Esophagus muscularis mucosa (tissue), 4 donors: ENCODE measurements around the gene RABL6. TPM values are rescaled to one million over a fixed set of nuclear protein-coding genes. Genes with fewer than 3 reads are reported as not detected.
"Not testable (repeated sequence)": the region's sequence is repeated elsewhere in the genome, so short reads cannot be mapped to it uniquely, and the experiment has no call there.

Source experiments
- DNase-seq: peaks from one replicate; pipeline ENCODE4 v3.0.0-alpha.2; 2017; ENCODE audit errors: extremely low spot score
- H3K27ac ChIP-seq, 4 donors: fragments of 200-600 bp; sonication (generic); replicated peaks in 1 of 4; 1 replicate in 3 of 4; 2 replicates in 1 of 4; pipeline ENCODE4 v1.5.1; 2016 to 2019; ENCODE audit warnings: mild to moderate bottlenecking in 1 of 4
- H3K27me3 ChIP-seq, 4 donors: fragments of 200-600 bp; sonication (generic); one replicate each; pipeline versions ENCODE4 v1.5.1 to v1.6.0; 2016 to 2019
- H3K36me3 ChIP-seq, 4 donors: fragments of 200-600 bp; sonication (generic); one replicate each; pipeline ENCODE4 v1.5.1; 2016 to 2019
- H3K4me1 ChIP-seq, 4 donors: fragments of 200-600 bp; sonication (generic); one replicate each; pipeline ENCODE4 v1.5.1; 2016 to 2019
- H3K4me3 ChIP-seq, 4 donors: fragments of 200-600 bp; sonication (generic); 1 replicate in 2 of 4; 2 replicates in 2 of 4; pipeline ENCODE4 v1.5.1; 2016 to 2019; ENCODE audit warnings: mild to moderate bottlenecking in 4 of 4, moderate library complexity in 1 of 4
- H3K9me3 ChIP-seq, 4 donors: fragments of 200-600 bp; sonication (generic); 1 replicate in 3 of 4; 2 replicates in 1 of 4; pipeline ENCODE4 v1.5.1; 2016 to 2019
- EP300 ChIP-seq: sonication (generic); formaldehyde crosslinking; IDR thresholded peaks from one replicate; pipeline ENCODE4 v1.6.1; 2017; ENCODE audit warnings: antibody characterized with exemption
- POLR2A ChIP-seq: fragments of 450-650 bp; IDR thresholded peaks from one replicate; pipeline ENCODE4 v1.6.1; 2017; ENCODE audit warnings: antibody characterized with exemption, moderate library complexity, mild to moderate bottlenecking, low read depth
- POLR2AphosphoS5 ChIP-seq, 2 donors: sonication (generic); formaldehyde crosslinking; IDR thresholded peaks; one replicate each; pipeline ENCODE4 v1.6.1; 2017; ENCODE audit warnings: antibody characterized with exemption in 2 of 2
- WGBS: methylation state at CpG from one replicate; pipeline ENCODE4 v1.1.5; 2018; 5-methylcytosine and 5-hydroxymethylcytosine counted together
- intact Hi-C: fragments of 100-400 bp; cut with DNase I; formaldehyde crosslinking; loops from one replicate; pipeline ENCODE4 v1.15.1; 2023
- total RNA-seq, 4 donors: library from RNA; depleted of rRNA; stranded (reverse); fragments of >200 nt; gene quantifications; one replicate each; pipeline versions ENCODE4 v1.1.0 to v1.2.1, GENCODE V29; 2016
- TF ChIP-seq, protein P1 (sequence below), 3 experiments: fragments of 200-600 bp in 2 of 3; fragments of 450-650 bp in 1 of 3; sonication (generic) in 2 of 3; IDR thresholded peaks; one replicate each; pipeline ENCODE4 v1.5.1; 2017 to 2019; ENCODE audit warnings: antibody characterized with exemption in 3 of 3, mild to moderate bottlenecking in 2 of 3, moderate library complexity in 1 of 3

Gene RABL6
- total RNA-seq, 4 donors from 2014 or later: 56.3 to 110 (median 83.0) TPM

DNA sequence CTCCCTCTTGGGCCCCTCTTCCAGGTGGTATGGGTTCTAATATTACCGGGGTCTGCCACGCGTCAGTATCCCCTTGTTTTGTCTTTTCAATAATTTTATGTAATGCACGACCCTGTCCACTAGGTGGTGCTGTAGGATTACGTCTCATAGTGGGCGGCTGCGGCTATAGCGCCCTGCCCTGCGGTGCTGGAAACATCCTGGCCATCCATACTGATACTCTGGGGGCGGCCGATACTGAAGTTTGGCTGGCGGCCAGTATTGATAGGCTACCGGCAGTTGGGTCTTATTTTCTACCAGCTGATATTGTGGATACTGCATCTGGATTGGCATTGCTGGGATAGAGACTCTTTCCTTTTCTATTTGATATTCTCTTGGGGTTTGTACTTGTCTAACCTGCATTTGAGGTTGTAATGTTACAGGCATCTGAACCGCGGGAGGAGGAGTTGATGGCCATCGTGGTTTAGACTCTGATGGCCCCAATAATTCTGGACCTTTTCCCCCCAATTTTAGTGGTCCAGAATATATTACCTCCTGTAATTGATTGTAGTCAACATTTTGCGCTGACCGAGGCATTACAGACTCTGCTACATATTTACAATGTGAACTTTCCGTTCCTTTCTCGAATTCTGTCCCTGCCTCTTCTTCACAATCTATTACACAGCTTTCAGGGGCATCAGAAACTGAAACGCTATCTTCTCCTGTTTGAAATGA lies 19.9 kb upstream of the RABL6 start:
- DNase-seq: no peak
- WGBS: 25% methylated on average over 21 of the region's 21 CpGs
- H3K27ac ChIP-seq: no peak overlapping the region
- intact Hi-C loops: loop anchor here (2.0 to 5.0 kb wide), 2 partner anchors 164 to 247 kb away; partner anchors contain the start of gene LCN12
- no peaks in the 10 kb centered on the region for H3K9me3 ChIP-seq
- H3K27me3 ChIP-seq: no peaks in the 10 kb centered on the region
- H3K4me3 ChIP-seq: no peak overlapping the region
- TF ChIP-seq EP300: no peak
- TF ChIP-seq, protein P1, sequence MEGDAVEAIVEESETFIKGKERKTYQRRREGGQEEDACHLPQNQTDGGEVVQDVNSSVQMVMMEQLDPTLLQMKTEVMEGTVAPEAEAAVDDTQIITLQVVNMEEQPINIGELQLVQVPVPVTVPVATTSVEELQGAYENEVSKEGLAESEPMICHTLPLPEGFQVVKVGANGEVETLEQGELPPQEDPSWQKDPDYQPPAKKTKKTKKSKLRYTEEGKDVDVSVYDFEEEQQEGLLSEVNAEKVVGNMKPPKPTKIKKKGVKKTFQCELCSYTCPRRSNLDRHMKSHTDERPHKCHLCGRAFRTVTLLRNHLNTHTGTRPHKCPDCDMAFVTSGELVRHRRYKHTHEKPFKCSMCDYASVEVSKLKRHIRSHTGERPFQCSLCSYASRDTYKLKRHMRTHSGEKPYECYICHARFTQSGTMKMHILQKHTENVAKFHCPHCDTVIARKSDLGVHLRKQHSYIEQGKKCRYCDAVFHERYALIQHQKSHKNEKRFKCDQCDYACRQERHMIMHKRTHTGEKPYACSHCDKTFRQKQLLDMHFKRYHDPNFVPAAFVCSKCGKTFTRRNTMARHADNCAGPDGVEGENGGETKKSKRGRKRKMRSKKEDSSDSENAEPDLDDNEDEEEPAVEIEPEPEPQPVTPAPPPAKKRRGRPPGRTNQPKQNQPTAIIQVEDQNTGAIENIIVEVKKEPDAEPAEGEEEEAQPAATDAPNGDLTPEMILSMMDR (IDR thresholded peaks at IDR 0.05): peak; percentile 86 to 90 (median 88)
- no peak for TF ChIP-seq POLR2A
- peaks cover 0 to 5% (median 4%) of the 10 kb centered on the region in 4 donors for H3K36me3 ChIP-seq
- peaks cover 22 to 34% (median 32%) of the 10 kb centered on the region in 4 donors for H3K4me1 ChIP-seq

DNA sequence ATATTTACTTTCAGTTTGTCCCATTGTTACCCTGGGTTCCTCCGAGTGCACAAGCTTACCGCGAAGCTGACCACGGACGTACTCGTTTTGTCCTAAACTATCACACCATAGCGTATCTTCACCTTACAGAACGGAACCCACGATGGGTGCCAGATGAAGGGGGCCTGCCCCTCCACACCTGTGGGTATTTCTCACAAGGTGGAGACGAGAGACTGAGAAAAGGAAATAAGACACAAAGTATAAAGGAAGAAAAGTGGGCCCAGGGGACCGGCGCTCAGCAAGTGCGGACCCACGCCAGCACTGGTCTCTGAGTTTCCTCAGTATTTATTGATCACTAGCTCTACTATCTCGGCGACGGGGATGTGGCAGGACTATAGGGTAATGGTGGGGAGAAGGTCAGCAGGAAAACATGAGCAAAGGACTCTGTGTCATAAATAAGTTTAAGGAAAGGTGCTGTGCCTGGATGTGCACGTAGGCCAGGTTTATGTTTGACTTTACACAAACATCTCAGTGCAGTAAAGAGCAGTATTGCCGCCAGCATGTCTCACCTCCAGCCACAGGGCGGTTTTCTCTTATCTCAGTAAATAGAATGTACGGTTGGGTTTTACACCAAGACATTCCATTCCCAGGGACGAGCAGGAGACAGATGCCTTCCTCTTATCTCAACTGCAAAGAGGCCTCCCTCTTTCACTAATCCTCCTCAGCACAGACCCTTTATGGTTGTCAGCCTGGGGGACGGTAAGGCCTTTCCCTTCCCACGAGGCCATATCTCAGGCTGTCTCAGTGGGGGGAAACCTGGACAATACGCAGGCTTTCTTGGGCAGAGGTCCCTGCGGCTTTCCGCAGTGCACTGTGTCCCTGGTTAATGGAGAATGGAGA lies 18.9 kb upstream of the RABL6 start:
- WGBS: 83% methylated on average over 27 of the region's 27 CpGs
- DNase-seq, H3K27me3 ChIP-seq, H3K4me3 ChIP-seq, H3K27ac ChIP-seq, H3K9me3 ChIP-seq: not testable (repeated sequence)
- Histone ChIP-seq H3K36me3 (peaks cover 0 to 16% (median 11%) of the 10 kb centered on the region in 4 donors), H3K4me1 (peaks cover 22 to 36% (median 33%) of the 10 kb centered on the region in 4 donors)
- intact Hi-C loops: loop anchor here (5.0 kb wide), 1 partner anchor 163 kb away; the partner anchor contains the start of gene LCN12

DNA sequence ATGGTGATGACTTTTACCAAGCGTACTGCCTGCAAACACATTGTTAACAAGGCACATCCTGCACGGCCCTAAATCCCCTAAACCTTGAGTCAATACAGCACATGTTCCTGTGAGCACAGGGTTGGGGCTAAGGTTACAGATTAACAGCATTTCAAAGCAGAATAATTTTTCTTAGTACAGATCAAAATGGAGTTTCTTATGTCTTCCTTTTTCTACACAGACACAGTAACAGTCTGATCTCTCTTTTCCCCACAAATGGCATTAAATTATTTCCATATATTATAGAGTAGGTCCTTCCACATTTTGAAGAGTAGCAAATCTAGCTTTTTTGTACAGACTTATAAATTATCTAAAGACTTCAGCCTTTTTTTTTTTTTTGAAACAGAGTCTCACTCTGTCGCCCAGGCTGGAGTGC lies 18.2 kb upstream of the RABL6 start:
- 80% methylated on average over 3 of the region's 3 CpGs for WGBS
- Histone ChIP-seq H3K4me1 (peaks cover 22 to 36% (median 33%) of the 10 kb centered on the region in 4 donors), H3K9me3 (no peaks in the 10 kb centered on the region), H3K4me3 (no peak overlapping the region), H3K27me3 (no peaks in the 10 kb centered on the region), H3K36me3 (peaks cover 0 to 22% (median 14%) of the 10 kb centered on the region in 4 donors), H3K27ac (peak overlapping the region in 2 of 4 donors; percentile 93 to 94)
- TF ChIP-seq, protein P1 (IDR thresholded peaks at IDR 0.05): no peak
- TF ChIP-seq EP300: no peak
- TF ChIP-seq POLR2AphosphoS5 (IDR thresholded peaks at IDR 0.05): no peak
- no peak for TF ChIP-seq POLR2A
- no peak for DNase-seq
- intact Hi-C loops: loop anchor here (5.0 kb wide), 1 partner anchor 163 kb away; the partner anchor contains the start of gene LCN12

DNA sequence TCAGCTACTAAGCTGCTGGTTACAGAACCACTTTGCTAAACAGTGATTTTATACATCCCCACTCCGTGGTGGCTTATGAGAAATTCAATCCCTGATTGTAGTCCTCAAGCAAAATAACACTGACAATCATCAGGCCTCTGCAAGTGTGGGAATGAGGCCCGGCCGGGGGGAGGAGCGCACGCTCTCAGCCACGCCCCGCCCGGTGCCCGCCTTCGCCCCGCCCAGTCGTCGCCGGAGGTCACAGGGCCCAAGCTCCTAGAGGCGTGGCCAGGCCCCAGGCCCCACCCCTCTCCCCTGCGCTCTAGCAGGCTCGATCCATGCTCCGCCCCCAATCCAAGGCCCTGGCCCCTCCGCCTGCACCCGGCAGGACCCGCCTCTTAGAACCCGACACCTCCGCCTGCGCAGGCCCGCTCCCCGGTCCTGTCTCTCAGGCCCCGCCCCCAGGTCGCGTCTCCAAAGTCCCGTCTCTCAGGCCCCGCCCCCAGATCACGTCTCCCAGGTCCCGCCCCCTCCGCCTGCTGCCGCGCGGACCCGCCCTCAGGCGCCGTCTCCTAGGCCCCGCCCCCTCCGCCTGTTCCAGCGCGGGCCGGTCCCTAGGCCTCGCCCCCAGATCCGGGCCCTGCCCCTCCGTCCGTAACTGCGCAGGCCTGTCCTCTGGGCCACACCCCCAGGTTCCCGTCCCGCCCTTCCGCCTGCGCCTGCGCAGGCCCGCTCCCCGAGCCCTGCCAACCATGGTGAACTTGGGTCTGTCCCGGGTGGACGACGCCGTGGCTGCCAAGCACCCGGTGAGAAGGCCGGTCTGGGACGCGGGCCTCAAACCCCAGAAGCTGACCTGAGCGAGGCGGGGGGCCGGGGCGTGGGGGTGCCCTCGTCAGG lies 16.9 kb upstream of the RABL6 start, which contains the start of gene TMEM141:
Gene TMEM141 (plus strand): TSS at position 705 of the 876 bp plus-strand sequence. CDS start 27 bp downstream, at position 732.
- peak; percentile 37 for TF ChIP-seq POLR2A
- TF ChIP-seq POLR2AphosphoS5 (IDR thresholded peaks at IDR 0.05): peak; percentile 86 to 88
- TF ChIP-seq, protein P1 (IDR thresholded peaks at IDR 0.05): no peak
- TF ChIP-seq EP300: no peak
- DNase-seq: peak; percentile 100
- peak within 1 kb of the TSS; percentile 93 to 95 (median 94) for H3K27ac ChIP-seq
- H3K9me3 ChIP-seq: no peaks in the 10 kb centered on the region
- peaks cover 22 to 36% (median 33%) of the 10 kb centered on the region in 4 donors for H3K4me1 ChIP-seq
- peaks cover 0 to 22% (median 15%) of the 10 kb centered on the region in 4 donors for H3K36me3 ChIP-seq
- intact Hi-C loops: no loop called here
- peak within 1 kb of the TSS; percentile 77 to 80 (median 80) for H3K4me3 ChIP-seq
- WGBS: under 1% methylated on average over 28 of the region's 70 CpGs
- H3K27me3 ChIP-seq: peaks cover 0 to under 1% (median under 1%) of the 10 kb centered on the region in 4 donors
